ENCODE data around the gene EDC4.

EDC4 gene

DNA sequence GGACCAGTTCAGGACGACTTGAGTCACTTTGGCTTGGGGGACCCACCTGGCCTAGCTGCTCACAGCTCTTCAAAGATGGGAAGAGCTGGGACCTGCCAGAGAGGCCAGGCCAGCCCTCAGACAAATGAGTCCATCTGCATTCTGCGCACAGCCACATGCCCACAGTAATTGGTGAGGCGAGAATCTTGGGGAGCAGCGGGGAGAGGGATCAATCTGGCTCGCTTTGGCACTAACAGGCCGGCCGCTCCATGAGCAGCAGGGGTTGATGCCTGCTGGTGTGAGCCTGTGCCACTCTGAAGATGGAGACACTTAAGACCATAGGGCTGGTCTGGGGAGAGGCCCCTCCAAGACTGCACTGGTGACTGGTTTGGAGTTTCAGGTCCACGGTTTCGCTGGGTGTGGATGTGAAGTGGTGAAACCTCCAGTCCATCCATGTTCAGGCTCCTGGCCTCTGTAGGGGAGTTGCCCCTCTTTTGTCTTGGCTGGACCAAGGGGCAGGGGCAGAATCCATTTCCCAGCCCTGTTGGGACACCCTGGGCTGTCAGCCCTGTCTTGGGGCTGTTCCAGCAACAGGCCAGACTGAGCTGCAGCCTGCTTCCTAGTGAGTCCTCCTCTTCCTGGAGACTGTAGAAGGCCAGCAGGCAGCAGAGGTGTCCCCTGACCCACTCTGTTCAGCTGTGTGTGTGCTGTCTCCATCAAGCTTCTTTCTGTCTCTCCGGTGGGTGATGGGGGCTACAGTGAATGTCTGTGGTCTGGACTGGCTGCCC lies 51.5 kb downstream of the EDC4 start:
- in situ Hi-C loops (cut with HindIII; ENCODE audit: low sequenced_read_pairs): loop anchor here (25.0 kb wide), 1 partner anchor 88 kb away; the partner anchor contains the start of genes DDX28, DPEP2NB and DUS2

DNA sequence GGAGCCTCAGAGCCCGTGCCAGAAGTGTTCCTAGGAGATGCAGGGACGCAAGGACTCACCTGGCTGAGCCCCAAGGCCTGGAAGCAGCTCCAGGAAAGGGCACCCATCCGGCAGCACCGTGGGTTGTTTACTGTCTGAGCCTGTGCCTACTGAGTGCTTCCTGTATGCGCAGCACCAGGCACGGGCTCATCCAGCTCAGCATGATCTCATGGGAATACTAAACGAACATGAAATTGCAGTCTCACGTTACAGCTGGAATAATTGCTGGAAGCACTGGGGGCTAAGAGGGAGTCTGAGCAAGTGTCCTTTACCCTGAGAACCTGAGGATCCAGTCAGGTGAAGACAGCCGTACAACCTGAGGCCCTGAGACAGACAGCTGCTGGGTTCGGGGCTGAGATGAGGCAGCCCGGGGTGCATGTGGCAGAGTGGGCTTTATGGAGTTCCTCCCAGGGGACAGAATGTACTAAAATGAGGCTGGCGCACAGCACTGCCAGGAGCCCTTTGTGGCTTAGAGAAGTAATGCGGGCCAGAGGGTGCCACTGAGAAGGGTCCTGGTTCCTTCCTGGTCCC lies 53.4 kb downstream of the EDC4 start:
- in situ Hi-C loops (cut with HindIII; ENCODE audit: low sequenced_read_pairs): no loop called here

DNA sequence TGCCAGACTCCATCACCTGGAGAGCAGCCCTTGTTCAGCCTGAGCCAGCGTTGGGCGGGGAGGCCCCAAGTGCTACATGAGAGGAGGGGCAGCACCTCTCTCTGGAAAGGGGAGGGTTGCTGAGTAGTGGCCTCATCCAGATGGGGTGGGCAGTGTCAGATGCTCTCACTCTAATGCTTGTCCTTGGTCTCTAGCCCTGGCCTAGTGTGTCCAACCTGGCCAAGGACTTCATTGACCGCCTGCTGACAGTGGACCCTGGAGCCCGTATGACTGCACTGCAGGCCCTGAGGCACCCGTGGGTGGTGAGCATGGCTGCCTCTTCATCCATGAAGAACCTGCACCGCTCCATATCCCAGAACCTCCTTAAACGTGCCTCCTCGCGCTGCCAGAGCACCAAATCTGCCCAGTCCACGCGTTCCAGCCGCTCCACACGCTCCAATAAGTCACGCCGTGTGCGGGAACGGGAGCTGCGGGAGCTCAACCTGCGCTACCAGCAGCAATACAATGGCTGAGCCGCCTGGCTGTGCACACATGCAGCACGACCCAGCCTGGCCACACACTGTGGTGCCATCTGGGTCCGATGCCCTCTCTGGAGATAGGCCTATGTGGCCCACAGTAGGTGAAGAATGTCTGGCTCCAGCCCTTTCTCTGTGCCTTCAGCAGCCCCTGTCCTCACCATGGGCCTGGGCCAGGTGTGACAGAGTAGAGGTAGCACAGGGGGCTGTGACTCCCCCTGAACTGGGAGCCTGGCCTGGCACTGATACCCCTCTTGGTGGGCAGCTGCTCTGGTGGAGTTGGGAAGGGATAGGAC lies 54.5 kb downstream of the EDC4 start:
- in situ Hi-C loops (cut with HindIII; ENCODE audit: low sequenced_read_pairs): no loop called here

DNA sequence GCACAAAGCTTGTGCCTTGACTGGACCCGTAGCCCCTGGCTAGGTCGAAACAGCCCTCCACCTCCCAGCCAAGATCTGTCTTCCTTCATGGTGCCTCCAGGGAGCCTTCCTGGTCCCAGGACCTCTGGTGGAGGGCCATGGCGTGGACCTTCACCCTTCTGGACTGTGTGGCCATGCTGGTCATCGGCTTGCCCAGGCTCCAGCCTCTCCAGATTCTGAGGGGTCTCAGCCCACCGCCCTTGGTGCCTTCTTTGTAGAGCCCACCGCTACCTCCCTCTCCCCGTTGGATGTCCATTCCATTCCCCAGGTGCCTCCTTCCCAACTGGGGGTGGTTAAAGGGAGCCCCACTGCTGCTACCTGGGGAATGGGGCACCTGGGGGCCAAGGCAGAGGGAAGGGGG lies 55.3 kb downstream of the EDC4 start:
- in situ Hi-C loops (cut with HindIII; ENCODE audit: low sequenced_read_pairs): no loop called here

DNA sequence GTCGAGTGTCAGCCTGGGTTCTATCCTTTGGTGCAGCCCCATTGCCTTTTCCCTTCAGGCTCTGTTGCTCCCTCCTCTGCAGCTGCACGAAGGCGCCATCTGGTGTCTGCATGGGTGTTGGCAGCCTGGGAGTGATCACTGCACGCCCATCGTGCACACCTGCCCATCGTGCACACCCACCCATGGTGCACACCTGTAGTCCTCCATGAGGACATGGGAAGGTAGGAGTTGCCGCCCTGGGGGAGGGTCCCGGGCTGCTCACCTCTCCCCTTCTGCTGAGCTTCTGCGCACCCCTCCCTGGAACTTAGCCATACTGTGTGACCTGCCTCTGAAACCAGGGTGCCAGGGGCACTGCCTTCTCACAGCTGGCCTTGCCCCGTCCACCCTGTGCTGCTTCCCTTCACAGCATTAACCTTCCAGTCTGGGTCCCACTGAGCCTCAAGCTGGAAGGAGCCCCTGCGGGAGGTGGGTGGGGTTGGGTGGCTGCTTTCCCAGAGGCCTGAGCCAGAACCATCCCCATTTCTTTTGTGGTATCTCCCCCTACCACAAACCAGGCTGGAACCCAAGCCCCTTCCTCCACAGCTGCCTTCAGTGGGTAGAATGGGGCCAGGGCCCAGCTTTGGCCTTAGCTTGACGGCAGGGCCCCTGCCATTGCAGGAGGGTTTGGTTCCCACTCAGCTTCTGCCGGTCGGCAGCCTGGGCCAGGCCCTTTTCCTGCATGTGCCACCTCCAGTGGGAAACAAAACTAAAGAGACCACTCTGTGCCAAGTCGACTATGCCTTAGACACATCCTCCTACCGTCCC lies 55.9 kb downstream of the EDC4 start:
- in situ Hi-C loops (cut with HindIII; ENCODE audit: low sequenced_read_pairs): no loop called here

DNA sequence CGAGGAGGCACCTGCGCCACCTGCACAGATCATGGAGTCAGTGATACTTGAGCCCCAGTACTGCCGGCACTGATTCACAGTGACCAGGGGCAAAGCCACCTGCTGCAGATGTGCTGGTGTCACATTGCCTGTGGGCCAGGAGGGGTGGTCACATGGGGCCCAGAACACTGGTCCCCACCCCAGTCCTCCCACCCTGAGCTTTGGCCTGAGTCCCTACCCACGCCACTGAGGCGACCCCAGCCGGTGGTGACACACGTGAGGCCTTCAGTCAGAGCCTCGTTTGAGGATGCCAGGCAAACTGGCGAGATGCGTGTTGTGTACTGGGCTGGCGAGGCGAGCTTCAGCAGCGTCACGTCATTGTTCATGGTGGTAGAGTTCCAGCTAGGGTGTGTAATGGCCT lies 57.3 kb downstream of the EDC4 start:
- in situ Hi-C loops (cut with HindIII; ENCODE audit: low sequenced_read_pairs): no loop called here

DNA sequence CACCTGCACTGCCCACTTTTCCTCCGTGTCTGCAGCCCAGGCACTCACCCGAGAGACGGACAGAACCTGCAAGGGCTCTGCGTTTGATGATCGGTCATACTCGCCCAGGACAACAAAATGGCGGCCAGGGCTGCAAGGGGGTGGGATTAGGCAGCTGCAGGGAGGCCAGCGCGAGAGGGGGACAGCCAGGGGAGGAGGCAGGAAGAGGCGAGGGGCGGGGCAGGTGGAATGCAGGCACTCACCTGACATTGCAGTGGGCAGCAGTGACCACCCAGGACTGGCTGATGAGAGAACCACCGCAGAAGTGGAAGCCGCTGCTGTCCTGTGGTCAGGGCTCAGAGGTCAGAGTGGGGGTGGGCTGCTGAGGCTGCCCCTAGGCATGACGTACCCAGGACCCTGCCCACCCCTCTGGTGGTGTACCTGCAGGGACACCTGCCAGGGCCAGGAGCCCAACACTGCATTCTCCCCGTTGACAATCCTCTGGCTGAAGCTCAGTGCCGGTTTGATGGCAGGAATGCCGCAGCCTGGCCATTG lies 57.9 kb downstream of the EDC4 start:
- in situ Hi-C loops (cut with HindIII; ENCODE audit: low sequenced_read_pairs): no loop called here

Data from DLD1 (cell line).